ENCODE measurements around the gene GP1BB. TPM values are rescaled to one million over a fixed set of nuclear protein-coding genes. Genes with fewer than 3 reads are reported as not detected.

GP1BB gene
- total and polyA plus RNA-seq, 2 of the 4 experiments (the other 2 are of a cell fraction), result 0.18 to 1.5 TPM

DNA sequence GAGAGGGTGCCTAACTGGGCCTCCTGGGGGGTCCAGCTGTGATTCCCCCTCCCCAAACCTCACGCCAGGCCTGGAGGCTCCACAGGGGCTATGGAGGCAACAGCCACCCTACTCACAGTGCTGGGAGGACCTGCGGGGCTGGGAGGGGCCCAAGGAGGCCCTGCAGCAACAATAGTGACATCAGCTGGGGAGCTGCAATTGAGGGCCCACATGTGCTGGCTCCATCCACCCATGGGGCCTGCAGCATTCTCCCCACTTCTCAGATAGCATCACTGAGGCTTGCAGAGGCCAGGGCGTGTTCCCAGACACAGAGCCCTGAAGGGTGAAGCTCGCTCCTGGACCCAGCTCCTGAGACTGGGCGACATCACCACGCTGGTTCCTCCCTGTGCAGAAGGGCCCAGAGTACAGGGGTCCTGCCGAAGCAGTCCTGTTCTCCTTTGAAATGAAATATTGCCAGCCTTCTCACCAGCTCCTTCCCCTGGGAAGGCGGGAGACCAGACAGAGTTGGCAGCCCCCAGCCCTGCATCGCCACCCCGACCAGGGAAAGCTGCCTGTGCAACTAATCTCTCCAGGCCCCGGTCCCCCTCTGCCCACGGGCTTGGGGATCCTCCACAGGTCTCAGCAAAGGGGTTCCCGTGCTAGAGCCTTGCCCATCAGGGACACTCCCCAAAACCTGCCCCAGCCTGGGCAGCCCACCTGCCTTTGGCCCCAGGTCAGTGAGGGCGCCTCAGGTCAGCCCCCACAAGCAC, 28.3 kb downstream of the GP1BB start:
- Histone ChIP-seq H3K23ac (ENCODE audit: low read depth, low read length) (no peak overlapping the region), H2AFZ (replicated peaks; ENCODE audit: low read length, poor library complexity) (peak overlapping the region; percentile 84), H2BK5ac (ENCODE audit: low read depth, low read length, poor library complexity, severe bottlenecking) (no peak overlapping the region), H3K14ac (replicated peaks; ENCODE audit: low read depth, low read length) (no peak overlapping the region), H2BK20ac (ENCODE audit: low read depth, low read length) (peak overlapping the region; percentile 23; the same call in 1 of the 2 replicates), H2AK5ac (ENCODE audit: low read depth, low read length) (no peak overlapping the region), H3K9me3 (ENCODE audit: control insufficient read depth, insufficient read depth, low read length) (no peaks in the 10 kb centered on the region), H2AK9ac (replicated peaks; ENCODE audit: low read depth, low read length, poor library complexity) (peak overlapping the region; percentile 76), H2BK120ac (ENCODE audit: low read depth, low read length) (peak overlapping the region; percentile 36; the same call in 1 of the 2 replicates), H3K36me3 (ENCODE audit: control insufficient read depth, insufficient read depth, low read length) (no peaks in the 10 kb centered on the region), H3K9me1 (ENCODE audit: insufficient read depth, low read length) (peaks cover 5% of the 10 kb centered on the region), H3K79me1 (ENCODE audit: low read depth in 1 of 2, low read length in 2 of 2) (no peaks in the 10 kb centered on the region), H4K20me1 (ENCODE audit: insufficient read depth, low read length) (0 out of 2 replicates have a peak, but pooled peaks cover 6% of the 10 kb centered on the region), H4K8ac (ENCODE audit: low read depth in 2 of 2, low read length in 2 of 2) (no peak overlapping the region), H3K18ac (ENCODE audit: low read depth, low read length) (no peak overlapping the region), H4K91ac (ENCODE audit: insufficient read depth, low read depth, low read length) (peak overlapping the region; percentile 47; the same call in 1 of the 2 replicates), H3K27me3 (ENCODE audit: control insufficient read depth, insufficient read depth, low read length) (peaks cover 57% of the 10 kb centered on the region), H3K4me2 (ENCODE audit: low read depth, low read length) (no peak overlapping the region), H3K4me3 (ENCODE audit: insufficient read depth, low read depth, low read length) (no peak overlapping the region), H4K5ac (ENCODE audit: low read depth, low read length) (no peak overlapping the region), H2BK15ac (ENCODE audit: low read depth, low read length) (no peak overlapping the region), H3K4me1 (ENCODE audit: control insufficient read depth, insufficient read depth, low read length) (peaks cover 9% of the 10 kb centered on the region), H3K56ac (ENCODE audit: extremely low read depth, insufficient read depth, low read length) (no peak overlapping the region), H3K27ac (ENCODE audit: insufficient read depth, low read length) (no peak overlapping the region), H3K9ac (ENCODE audit: low read depth, low read length) (no peak overlapping the region), H3K4ac (ENCODE audit: low read depth, low read length) (peak overlapping the region; percentile 37; the same call in 1 of the 2 replicates)
- in situ Hi-C loops (cut with MboI; ENCODE audit: low sequenced_read_pairs) (no loop called here), intact Hi-C loops (cut with micrococcal nuclease) (no loop called here), dilution Hi-C loops (cut with HindIII; ENCODE audit: low sequenced_read_pairs, unreplicated experiment) (no loop called here)
- ChIA-PET POLR2A (ENCODE audit: unreplicated experiment) (no interaction called here), CTCF (interaction anchor here (1.0 kb wide), 1 partner anchor 158 kb away, joined by 4 read pairs; no protein-coding TSS in a partner anchor)
- WGBS, 2 experiments (ENCODE audit: extremely low coverage in 2 of 2, insufficient read length in 1 of 2), result 89% methylated on average over 10 of the region's 14 CpGs; no CpG with 5 or more reads in 1 of the 2 experiments
- BruUV-seq (replicated peaks), result no TSS peak
- no peak for DNase-seq
- TF ChIP-seq POLR2A (IDR thresholded peaks at IDR 0.05; ENCODE audit: low read depth, low read length) (no peak), CEBPB (IDR thresholded peaks at IDR 0.05; ENCODE audit: low read depth, low read length) (no peak), RFX5 (IDR thresholded peaks at IDR 0.05; ENCODE audit: low read depth, low read length) (no peak), CHD1 (IDR thresholded peaks at IDR 0.05; ENCODE audit: low read depth, low read length) (no peak), MAZ (IDR thresholded peaks at IDR 0.05; ENCODE audit: borderline replicate concordance, low read depth, low read length) (no peak), RAD21 (IDR thresholded peaks at IDR 0.05; ENCODE audit: low read length) (no peak), SMC3 (IDR thresholded peaks at IDR 0.05; ENCODE audit: low read depth, low read length) (no peak), NFE2L2 (IDR thresholded peaks at IDR 0.05; ENCODE audit: low read depth, low read length) (no peak), FOS (IDR thresholded peaks at IDR 0.05; ENCODE audit: low read depth, low read length) (no peak)
- TF ChIP-seq, protein P1, sequence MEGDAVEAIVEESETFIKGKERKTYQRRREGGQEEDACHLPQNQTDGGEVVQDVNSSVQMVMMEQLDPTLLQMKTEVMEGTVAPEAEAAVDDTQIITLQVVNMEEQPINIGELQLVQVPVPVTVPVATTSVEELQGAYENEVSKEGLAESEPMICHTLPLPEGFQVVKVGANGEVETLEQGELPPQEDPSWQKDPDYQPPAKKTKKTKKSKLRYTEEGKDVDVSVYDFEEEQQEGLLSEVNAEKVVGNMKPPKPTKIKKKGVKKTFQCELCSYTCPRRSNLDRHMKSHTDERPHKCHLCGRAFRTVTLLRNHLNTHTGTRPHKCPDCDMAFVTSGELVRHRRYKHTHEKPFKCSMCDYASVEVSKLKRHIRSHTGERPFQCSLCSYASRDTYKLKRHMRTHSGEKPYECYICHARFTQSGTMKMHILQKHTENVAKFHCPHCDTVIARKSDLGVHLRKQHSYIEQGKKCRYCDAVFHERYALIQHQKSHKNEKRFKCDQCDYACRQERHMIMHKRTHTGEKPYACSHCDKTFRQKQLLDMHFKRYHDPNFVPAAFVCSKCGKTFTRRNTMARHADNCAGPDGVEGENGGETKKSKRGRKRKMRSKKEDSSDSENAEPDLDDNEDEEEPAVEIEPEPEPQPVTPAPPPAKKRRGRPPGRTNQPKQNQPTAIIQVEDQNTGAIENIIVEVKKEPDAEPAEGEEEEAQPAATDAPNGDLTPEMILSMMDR (conservative IDR thresholded peaks at IDR 0.05; ENCODE audit: low read depth, low read length), result no peak
- ATAC-seq (ENCODE audit: low read depth), result peak; percentile 10

Measured in IMR-90 (cell line).